EH (cell line): ENCODE results near the gene MTMR12.
"Not testable (repeated sequence)": the region's sequence is repeated elsewhere in the genome, so short reads cannot be mapped to it uniquely, and the experiment has no call there.

Experiments
- DNase-seq: peaks from one replicate; pipeline ENCODE4 v3.0.0-alpha.2; 2015; ENCODE audit warnings: low read depth

The MTMR12 gene

DNA sequence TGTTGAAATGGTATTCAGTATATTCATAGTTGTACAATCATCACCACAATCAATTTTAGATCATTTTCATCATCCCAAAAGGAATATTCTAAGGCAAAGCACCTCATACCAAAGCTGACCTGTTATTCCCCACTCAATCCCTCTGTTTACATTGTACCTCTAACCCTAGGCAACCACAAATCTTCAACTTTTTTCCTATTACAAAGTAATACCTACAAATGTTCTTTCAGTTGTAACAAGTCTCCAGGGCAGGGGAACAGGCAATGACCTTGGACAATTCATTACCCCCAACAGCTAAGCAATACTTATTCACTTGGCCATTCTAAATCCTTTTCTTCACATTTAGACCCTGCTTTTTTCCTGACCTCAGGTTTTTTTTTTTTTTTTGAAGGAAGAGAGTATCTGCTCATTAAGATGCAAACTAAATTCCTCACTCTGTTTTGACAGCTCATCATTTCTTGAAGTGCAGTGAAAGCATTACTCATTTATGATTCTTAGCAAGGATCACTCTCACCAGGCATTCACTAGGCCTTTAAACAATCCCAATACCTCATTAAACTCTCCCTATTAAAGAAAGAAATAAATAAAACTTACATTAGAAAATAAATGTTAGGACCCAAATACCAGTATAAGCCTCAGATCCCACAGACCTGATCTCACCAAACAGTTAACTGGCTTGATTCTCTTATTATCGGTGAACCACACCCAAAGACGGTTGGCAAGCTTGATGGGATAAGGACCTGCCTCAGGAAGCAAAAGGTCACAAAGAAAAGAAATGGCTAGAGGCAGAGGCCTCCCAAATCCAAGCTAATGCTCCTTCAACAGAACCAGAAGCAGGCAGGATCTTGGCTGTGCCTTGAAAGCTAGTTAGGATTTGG is 15.3 kb downstream of the MTMR12 start:
- peak; percentile 44 for DNase-seq

DNA sequence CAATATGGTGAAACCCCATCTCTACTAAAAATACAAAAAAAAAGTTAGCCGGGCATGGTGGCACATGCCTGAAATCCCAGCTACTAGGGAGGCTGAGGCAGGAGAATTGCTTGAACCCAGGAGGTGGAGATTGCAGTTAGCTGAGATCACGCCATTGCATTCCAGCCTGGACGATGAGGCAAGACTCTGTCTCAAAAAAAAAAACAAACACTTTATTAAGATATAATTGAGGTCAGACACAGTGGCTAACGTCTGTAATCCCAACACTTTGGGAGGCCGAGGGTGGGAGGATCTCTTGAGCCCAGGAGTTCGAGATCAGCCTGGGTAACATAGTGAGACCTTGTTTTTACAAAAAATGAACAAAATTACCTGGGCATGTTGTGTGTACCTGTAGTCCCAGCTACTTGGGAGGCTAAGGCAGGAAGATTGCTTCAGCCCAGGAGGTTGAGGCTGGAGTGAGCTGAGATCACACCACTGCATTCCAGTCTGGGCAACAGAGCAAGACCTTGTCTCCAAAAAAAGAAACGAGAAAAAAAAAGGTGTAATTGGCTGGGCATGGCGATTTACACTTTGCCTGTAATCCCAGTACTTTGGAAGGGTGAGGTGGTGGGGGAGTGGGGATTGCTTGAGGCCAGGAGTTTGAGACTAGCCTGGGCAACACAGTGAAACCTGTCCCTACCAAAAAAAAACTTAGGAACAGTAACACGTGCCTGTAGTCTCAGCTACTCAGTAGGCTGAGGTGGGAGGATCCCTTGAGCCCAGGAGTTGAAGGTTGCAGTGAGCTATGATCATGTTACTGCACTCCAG is 16.6 kb downstream of the MTMR12 start:
- not testable (repeated sequence) for DNase-seq

DNA sequence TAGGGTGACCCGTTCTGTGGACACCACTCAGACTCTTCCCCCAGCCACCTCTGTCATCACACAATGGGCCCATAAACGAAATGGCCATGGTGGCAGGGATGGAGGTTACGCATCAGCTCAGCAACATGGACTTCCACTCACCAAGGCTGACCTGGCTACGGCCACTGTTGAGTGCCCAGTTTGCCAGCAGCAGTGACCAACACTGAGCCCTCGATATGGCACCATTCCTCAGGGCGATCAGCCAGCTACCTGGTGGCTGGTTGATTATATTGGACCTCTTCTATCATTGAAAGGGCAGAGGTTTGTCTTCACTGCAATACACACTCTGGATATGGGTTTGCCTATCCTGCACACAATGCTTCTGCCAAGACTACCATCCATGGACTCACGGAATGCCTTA is 21.1 kb downstream of the MTMR12 start:
- DNase-seq: no peak

DNA sequence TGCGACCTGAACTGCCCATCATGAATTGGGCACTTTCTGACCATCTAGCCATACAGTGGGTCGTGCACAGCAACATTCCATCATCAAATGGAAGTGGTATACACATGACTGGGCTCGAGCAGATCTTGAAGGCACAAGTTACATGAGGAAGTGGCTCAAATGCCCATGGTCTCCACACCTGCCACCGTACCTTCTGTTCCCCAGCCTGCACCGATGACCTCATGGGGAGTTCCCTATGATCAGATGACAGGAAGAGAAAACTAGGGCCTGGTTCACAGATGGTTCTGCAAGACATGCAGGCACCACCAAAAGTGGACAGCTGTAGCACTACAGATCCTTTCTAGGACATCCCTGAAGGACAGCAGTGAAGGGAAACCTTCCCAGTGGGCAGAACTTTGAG is 21.8 kb downstream of the MTMR12 start:
- DNase-seq: no peak

DNA sequence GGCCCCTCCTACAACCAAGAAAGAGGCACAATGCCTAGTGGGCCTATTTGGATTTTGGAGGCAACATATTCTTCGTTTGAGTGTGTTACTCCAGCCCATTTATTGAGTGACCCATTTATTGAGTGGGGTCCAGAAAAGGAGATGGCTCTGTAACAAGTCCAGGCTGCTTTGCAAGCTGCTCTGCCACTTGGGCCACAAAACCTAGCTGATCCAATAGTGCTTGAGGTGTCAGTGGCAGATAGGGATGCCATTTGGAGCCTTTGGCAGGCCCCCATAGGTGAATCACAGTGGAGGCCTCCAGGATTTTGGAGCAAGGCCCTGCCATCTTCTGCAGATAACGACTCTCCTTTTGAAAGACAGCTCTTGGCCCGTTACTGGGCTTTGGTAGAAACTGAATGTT is 22.2 kb downstream of the MTMR12 start:
- not testable (repeated sequence) for DNase-seq

DNA sequence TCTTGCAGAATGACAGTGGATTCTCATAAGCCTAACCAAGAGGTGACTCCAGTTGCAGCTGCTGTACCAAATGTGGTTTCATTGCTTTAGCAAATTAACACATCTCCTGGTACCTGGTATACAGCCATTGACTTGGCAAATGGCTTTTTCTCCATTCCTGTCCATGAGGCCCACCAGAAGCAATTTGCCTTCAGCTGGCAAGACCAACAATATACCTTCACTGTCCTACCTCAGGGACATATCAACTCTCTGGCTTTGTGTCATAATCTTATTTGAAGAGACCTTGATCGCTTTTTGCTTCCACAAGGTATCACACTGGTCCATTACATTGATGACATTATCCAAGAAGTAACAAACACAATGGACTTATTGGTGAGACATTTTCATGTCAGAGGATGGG is 22.8 kb downstream of the MTMR12 start:
- DNase-seq: not testable (repeated sequence)

DNA sequence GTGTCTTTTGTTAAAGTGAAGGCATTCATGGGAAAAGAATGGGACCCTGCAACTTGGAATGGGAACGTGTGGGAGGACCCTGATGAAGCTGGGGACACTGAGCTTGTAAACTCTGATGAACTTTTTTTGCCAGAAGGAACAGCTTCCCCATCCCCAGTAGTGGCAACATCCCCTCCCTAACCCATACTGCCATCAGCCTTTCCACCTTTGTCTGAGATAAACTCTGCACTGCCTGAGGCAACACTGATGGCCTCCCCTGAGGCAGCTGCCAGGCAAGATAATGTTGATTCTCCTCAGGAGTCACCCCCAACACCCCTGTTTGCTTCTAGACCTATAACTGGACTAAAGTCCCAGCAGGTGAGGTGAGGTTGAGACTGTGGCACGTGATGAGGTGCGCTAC is 24.6 kb downstream of the MTMR12 start:
- not testable (repeated sequence) for DNase-seq

DNA sequence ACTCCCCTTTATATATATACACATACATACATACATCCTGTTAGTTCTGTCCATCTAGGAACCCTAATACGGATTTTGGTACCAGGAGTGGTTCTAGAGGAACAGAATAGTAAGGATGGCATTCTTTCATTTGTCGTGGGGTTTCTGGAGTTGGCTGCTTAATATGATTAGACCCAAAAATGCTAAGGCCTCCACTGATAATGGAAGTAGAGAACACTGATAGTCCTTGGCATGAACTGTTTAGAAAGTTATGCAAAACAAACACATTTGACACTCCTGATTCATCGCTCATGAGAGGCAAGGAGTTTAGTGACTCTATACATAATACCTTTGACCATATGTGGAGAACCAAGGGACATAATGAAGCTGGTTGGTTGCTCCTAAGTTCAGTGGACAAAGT is 25.2 kb downstream of the MTMR12 start:
- peak; percentile 20 for DNase-seq

DNA sequence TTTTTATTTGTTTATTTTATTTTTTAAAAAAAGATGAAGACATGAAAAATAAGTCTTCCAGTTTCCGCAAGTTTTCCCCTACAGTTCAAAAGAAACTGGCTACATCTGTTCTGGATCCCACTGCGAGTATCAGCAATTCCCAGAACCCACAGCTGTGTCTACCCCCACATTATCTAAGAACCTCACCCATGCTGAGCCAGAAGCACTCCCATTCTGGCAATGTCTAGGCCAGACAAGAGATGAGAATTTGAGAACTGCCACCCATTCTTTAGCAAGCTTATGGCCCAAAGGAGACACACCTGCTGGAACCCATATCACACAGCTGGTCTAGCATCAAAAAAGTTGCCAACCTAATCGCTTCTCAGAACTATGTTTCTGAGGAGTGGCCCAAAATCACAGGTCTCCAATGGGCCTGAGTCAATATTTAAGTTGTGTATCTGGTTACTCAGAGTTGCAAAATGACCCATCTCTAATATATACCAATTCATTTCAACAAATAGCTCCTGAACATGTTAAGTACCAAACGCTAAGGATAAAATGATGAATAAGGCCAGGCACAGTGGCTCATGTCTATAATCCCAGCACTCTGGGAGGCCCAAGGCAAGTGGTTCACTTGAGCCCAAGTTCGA is 27.1 kb downstream of the MTMR12 start:
- DNase-seq: no peak

DNA sequence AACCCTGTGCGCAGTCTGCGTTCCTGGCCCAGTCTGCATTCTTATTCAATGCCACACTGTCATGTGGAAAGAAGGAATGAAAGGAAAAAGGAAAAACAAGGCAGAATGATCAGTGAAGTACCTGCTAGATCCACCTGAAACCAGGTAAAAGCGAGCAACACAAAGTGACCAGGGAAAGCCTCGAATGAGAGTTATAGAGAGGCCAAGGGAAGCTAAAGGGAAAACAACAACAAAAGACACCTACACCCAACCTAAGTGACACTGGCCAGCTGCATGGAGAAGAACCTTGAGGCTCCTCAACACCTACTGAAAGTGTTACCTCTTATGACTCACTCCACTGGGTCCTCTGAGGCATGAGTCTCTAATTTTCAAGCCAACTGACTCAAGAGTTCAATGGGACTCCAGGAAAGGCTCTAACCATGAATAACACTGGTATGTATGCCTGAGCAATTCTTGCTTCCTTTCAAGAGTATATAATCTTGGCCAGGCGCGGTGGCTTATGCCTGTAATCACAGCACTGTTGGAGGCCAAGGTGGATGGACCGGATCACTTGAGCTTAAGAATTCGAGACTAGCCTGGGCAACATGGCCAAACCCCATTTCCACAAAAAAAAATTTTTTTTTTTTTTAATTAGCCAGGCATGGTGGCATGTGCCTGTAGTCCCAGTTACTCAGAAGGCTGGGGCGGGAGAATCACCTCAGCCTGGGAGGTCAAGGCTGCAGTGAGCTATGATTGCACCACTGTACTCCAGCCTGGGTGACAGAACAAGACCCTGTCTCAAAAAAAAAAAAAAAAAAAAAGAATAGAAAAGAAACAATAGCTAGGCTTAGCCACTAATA is 29.0 kb downstream of the MTMR12 start:
- DNase-seq: peak; percentile 49

DNA sequence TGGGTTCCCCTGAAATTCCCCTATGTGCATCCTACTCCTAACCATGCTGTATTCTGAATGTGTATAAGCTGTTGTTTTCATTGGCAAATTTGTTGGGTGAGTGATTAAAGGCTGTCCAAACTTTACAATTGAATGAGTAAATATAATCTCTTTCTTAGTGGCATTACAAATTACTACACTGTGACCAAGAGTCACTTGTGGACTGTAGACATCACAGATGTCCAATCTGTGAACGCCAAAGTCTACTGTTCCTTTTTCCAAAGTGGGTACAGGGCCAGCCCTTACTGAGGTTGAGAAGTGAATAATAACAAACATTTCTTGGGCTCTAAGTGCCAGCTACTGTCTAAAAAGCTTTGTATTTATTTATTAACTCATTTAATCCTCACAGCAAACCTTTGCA is 29.7 kb downstream of the MTMR12 start:
- no peak for DNase-seq

DNA sequence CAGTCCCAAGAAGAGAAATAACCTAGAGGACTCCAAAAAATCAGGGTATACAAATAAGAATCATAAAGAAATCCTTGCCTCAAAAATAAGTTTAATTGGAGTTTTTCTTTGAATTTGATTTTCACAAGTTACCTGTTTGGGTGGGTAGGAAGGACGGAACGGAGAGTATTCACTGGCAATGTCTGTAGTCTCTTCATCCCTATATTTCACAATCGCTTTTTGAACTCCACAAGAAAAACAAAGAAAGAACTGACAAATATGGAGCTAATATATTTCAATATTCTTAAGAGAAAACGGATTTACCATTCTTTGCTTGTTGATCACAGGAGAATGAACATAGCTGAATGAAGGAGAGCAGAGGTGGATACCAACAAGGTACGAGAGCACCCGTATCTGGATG is 30.1 kb downstream of the MTMR12 start:
- DNase-seq: no peak

DNA sequence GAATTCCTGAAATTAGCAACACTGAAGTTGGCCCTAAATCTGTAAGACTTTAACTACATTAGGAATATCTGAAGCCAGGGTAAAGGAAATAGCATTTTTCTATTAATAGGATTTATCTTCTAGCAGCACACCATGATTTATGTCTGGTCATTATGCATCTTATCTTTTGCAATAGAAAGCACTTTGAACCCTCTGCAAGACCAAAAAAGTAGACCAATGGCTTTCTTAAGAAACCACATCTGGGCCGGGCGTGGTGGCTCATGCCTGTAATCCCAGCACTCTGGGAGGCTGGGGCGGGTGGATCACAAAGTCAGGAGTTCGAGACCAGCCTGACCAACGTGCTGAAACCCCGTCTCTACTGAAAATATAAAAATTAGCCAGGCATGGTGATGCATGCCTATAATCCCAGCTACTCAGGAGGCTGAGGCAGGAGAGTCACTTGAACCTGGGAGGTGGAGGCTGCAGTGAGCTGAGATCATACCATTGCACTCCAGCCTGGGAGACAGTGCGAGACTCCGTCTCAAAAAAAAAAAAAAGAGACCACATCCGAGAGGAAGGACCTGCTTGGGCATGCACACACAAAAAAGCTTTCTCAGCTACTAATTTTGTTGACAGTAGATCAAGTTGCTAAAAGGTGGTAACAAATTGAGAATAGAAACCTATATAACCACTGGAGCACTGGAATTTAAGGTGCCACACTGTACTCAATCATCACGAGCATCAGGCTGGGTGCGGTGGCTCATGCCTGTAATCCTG is 31.2 kb downstream of the MTMR12 start:
- not testable (repeated sequence) for DNase-seq

DNA sequence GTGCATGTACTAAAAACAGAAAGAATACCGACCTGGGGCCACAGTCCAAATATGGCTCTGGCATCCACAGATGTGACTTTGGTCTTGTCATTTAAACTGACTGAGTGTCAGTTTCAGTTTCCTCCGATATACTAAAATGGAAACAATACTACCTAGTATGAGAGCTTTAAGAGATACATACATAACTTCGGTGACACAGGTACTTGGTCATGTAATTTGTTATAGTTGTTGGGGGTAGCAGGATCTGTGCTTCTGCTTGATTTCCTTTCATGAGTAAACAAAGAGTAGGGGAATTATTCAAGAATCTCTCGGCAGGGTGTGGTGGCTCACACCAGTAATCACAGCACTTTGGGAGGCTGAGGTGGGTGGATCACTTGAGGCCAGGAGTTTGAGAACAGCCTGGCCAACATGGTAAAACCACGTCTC is 32.1 kb downstream of the MTMR12 start:
- DNase-seq: no peak

DNA sequence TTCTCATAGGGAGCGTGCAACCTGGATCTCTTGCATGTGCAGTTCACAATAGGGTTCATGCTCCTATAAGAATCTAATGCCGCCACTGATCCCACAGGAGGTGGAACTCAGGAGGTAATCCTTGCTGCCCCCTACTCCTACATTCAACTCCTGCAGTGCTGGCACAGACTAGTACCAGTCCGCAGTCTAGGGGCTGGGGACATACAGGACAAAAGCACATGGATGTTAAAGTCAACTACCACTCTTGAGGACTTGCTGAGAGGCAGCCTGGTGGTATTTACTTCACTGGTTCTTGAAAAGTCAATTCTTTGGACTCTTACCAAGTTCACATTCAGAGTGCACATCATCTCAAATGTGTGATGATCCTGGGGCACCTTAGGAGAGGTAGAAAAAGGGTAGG is 33.0 kb downstream of the MTMR12 start:
- DNase-seq: no peak

DNA sequence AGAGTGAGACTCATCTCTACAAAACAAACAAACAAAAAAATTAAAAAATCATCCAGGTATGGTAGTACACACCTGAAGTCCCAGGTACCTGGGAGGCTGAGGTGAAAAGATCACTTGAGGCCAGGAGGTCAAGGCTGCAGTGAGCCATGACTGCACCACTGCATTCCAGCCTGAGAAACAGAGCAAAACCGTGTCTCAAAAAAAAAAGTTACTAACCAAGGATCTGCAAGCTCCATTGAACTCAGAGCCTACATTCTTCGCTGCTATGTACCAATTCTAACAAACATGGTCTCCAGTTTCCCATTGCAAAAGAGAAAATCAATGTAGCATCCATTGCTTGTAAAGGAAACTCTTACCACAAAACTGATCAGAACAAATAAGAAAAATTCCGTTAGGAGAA is 33.5 kb downstream of the MTMR12 start:
- no peak for DNase-seq

DNA sequence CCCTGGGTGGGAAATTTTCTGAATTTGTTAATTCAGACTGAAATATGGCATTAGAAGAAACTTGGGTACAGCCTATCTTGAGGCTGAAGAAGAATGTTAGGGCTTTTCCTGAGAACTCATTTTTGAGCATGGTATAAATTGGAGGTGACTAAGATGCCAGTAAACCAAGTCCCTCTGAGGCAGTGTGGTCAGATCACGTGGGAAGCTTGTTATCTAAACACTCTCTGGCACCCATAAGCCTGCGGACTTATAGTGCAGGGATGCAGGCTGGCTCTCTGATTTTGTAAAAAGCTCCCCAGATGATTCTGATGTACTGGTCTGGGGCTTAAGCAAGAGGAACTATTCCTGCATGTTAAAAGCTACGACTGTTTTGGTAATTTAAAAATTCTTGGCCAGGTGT is 34.3 kb downstream of the MTMR12 start:
- peak; percentile 77 for DNase-seq

DNA sequence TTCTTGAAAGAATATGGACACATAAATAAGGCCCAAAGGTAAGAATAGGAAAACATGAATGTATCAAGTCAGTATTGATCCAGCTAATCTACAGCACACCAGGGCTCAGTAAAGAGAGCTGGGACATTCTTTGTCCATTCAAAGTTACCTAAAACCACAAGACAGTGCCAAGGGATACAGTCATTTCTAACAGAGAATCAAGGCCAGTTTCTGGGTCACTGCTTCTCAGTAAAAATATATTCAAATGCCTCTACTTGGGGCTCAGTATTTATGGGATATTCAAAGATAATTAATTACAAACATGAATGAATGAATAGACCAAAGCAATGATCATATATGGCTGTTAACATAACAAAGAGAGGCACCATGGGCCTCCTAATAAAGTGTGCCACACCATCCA is 34.9 kb downstream of the MTMR12 start:
- DNase-seq: no peak

DNA sequence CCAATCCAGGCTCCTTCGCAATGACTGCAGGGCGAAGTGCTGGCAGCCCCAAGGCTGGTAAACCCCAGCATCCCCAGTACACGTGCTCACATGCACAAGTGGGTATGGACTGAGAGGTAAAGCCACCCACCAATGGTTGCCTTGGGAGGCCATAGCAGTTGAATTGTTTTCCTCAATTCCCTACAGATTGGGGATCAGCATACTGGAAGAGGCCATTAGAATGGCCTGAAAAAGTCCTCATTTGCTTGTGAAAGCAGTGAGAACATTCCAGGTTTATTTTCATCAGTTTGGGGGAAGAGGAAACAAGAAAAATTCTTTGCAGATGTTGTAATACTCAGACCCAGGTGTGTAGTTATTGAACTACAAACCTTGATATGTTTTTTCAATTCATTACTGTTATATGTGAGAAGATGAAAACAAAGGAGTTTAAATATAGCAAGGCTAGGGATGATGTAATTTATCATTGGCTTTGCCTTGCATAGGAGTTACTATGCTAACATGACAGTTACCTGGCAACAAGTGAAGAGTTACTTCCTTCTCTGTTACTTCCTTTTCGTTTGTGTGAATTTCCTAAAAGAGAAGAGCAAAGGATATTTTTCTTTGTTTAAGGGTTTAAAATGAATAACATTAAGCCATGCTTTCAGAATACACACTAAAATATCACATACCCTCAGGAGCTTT is 36.4 kb downstream of the MTMR12 start:
- DNase-seq: peak; percentile 29

DNA sequence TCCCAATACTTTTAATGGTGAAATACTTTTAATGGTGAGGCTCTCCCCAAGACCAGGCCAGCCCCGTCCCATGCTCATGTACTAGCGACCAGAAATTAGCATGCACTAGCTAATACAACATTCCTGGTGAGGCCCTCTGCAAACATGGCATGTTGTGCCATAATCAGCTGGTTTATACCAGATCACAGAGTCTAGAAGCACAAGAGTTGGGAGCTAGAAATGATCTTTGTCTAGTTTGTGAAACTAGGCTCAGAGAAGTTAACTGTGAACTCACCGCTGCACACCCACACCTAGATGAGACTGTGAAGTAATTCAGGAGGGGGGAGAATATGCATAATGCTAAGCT is 37.4 kb downstream of the MTMR12 start:
- DNase-seq: no peak
